SU-DHL-6 (cell line): ENCODE data around the gene VRTN.

Experiments
- H2AFZ ChIP-seq: fragments of 200-600 bp; sonication (generic); 2 replicates; pipeline ENCODE4 v1.6.1; 2014; ENCODE audit warnings: low read depth, mild to moderate bottlenecking, moderate library complexity, mixed read lengths, antibody characterized with exemption, low read length; ENCODE audit not compliant: severe bottlenecking
- H3F3A ChIP-seq: fragments of 200-600 bp; shearing (Covaris generic); 2 replicates; pipeline ENCODE4 v1.6.0; 2016; ENCODE audit warnings: antibody characterized with exemption, mild to moderate bottlenecking; ENCODE audit not compliant: insufficient read depth
- H3K27ac ChIP-seq: fragments of 200-600 bp; sonication (generic); 2 replicates; pipeline ENCODE4 v1.5.1; 2016; ENCODE audit warnings: low read depth, mild to moderate bottlenecking, low read length, moderate library complexity, mixed read lengths
- H3K27me3 ChIP-seq: fragments of 200-600 bp; sonication (generic), shearing (Covaris generic); 2 replicates; pipeline ENCODE4 v1.6.0; 2014; ENCODE audit warnings: mild to moderate bottlenecking, low read length
- H3K36me3 ChIP-seq: fragments of 200-600 bp; sonication (generic); 2 replicates; pipeline ENCODE4 v1.6.1; 2014; ENCODE audit warnings: mild to moderate bottlenecking, low read length, mixed read lengths
- H3K4me2 ChIP-seq: fragments of 300-600, 200-600 bp; shearing (Covaris generic), sonication (generic); 2 replicates; pipeline ENCODE4 v1.6.0; 2014; ENCODE audit warnings: low read length, low read depth, mild to moderate bottlenecking; ENCODE audit not compliant: poor library complexity, severe bottlenecking
- H3K4me3 ChIP-seq: fragments of 200-600 bp; sonication (generic); 2 replicates; pipeline ENCODE4 v1.5.1; 2014; ENCODE audit warnings: antibody characterized with exemption, low read length, mild to moderate bottlenecking, mixed read lengths; ENCODE audit not compliant: insufficient read depth, poor library complexity, severe bottlenecking
- H3K79me2 ChIP-seq: fragments of 200-600 bp; sonication (generic); 2 replicates; pipeline ENCODE4 v1.6.1; 2014; ENCODE audit warnings: mild to moderate bottlenecking, low read length, moderate library complexity; ENCODE audit not compliant: insufficient read depth
- H3K9ac ChIP-seq: fragments of 200-600 bp; sonication (generic); 2 replicates; pipeline ENCODE4 v1.7.0; 2014; ENCODE audit warnings: mild to moderate bottlenecking, low read length
- H3K9me2 ChIP-seq: fragments of 200-600 bp; sonication (generic); replicated peaks from 2 replicates; pipeline ENCODE4 v1.6.1; 2014; ENCODE audit warnings: low read length; ENCODE audit not compliant: insufficient read depth
- H3K9me3 ChIP-seq: fragments of 200-600 bp; sonication (generic); 2 replicates; pipeline ENCODE4 v1.6.1; 2014; ENCODE audit warnings: low read length, mixed read lengths; ENCODE audit not compliant: insufficient read depth
- H4K20me1 ChIP-seq: fragments of 200-600 bp; sonication (generic); 2 replicates; pipeline ENCODE4 v1.6.1; 2014; ENCODE audit warnings: low read depth, mild to moderate bottlenecking, antibody characterized with exemption, low read length, moderate library complexity, mixed read lengths
- EZH2phosphoT487 ChIP-seq: fragments of 200-600 bp; sonication (generic), shearing (Covaris generic); conservative IDR thresholded peaks from 2 replicates; pipeline ENCODE4 v1.6.1; 2018; ENCODE audit warnings: mild to moderate bottlenecking, antibody characterized with exemption, low read length, moderate library complexity, mixed read lengths
- TF ChIP-seq, protein P1 (sequence below): fragments of 200-600 bp; sonication (generic); IDR thresholded peaks from one replicate; pipeline ENCODE4 v1.5.1; 2017; ENCODE audit warnings: antibody characterized with exemption, mild to moderate bottlenecking, low read length, moderate library complexity; ENCODE audit not compliant: insufficient read depth, poor library complexity, severe bottlenecking

VRTN gene

DNA sequence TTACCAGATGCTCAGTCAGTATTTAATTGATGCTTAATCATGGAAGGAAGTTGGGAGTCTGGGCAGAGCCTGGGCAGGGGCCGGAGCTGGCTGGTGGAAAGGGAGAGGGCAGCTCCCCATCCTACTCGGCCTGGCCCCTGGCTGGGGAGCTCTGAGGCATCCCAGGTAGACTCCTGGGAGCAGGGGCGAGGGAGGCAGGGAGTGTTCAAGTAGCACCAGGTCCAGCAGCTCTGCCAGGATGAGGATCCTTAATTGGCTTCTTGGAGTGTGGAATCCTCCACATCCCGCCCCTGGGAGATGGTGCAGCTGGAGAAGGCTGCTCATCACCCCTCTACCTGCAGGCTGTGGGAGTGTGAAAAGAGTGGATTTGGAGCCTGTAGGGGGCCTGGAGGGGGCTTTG lies 46.8 kb downstream of the VRTN start:
- H3K9me2 ChIP-seq: no peaks in the 10 kb centered on the region
- no peaks in the 10 kb centered on the region for H3K27me3 ChIP-seq
- H3F3A ChIP-seq: no peaks in the 10 kb centered on the region
- H2AFZ ChIP-seq: no peak overlapping the region
- no peak overlapping the region for H3K9ac ChIP-seq
- TF ChIP-seq, protein P1, sequence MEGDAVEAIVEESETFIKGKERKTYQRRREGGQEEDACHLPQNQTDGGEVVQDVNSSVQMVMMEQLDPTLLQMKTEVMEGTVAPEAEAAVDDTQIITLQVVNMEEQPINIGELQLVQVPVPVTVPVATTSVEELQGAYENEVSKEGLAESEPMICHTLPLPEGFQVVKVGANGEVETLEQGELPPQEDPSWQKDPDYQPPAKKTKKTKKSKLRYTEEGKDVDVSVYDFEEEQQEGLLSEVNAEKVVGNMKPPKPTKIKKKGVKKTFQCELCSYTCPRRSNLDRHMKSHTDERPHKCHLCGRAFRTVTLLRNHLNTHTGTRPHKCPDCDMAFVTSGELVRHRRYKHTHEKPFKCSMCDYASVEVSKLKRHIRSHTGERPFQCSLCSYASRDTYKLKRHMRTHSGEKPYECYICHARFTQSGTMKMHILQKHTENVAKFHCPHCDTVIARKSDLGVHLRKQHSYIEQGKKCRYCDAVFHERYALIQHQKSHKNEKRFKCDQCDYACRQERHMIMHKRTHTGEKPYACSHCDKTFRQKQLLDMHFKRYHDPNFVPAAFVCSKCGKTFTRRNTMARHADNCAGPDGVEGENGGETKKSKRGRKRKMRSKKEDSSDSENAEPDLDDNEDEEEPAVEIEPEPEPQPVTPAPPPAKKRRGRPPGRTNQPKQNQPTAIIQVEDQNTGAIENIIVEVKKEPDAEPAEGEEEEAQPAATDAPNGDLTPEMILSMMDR: no peak
- TF ChIP-seq EZH2phosphoT487: no peak
- no peak overlapping the region for H3K4me2 ChIP-seq
- no peaks in the 10 kb centered on the region for H3K36me3 ChIP-seq
- no peaks in the 10 kb centered on the region for H3K9me3 ChIP-seq
- H4K20me1 ChIP-seq: no peaks in the 10 kb centered on the region
- no peaks in the 10 kb centered on the region for H3K79me2 ChIP-seq
- no peak overlapping the region for H3K4me3 ChIP-seq
- no peak overlapping the region for H3K27ac ChIP-seq

DNA sequence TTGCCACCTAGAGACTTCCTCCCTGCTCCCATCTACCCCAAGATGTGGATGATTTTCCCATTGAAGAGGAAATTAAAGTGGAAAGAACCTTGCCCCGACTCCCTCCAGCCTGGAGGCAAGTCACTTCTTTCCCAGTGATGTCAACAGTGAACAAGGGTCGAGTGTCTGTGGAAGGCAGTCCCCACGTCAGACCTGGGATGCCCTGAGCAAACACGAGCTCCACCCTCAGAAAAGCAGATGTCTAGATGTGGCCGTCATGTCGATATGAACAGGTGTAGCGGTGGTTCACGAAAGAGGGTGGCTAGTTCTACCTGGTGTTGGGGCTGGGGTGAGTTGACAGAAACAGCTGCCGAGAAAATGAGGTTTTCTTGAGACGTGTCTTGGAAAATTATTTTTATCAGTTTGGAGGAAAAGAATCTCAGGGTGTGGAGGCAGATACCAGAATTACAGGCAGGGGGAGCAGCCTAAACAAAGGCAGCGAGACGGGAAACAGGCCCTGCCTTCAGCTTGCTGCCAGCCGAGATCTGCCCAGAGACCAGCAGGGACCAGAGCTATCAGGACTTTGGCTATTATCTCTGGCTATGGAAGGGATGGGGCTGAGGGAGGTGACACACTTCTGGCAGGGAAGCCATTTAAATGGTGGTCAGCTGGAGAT lies 51.9 kb downstream of the VRTN start:
- H3K27ac ChIP-seq: no peak overlapping the region

DNA sequence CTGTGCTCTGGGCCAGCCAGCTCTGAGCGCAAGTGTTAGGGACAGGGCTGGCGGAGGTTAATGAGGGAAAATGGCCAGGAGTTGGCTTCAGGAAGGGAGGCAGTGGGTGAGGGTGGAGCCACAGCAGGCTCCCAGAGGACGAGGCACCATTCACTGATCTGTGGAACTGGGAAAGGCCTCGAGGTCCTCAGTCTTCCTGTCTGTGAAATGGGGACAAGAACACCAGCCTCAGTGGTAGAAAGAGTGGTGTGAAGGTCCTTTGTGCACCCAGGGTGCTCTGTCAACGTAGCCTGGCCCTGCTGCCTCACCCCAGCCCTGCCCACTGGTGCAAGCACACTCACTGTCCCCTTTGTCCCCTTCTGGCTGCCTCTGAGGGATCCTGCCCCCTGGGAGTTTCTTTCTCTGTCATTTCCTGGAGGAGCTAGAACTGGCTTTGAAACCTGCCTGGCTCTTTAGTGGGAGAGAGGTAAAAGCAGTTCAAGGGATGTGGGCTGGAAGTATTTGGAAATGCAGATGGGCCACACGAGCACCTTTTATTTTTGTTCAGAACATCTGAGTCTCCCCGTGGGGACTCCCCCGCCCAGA lies 52.7 kb downstream of the VRTN start:
- Histone ChIP-seq H3K27me3 (no peaks in the 10 kb centered on the region), H3K79me2 (no peaks in the 10 kb centered on the region), H3F3A (no peaks in the 10 kb centered on the region), H2AFZ (no peak overlapping the region), H3K4me2 (peak overlapping the region; percentile 50), H3K9me2 (no peaks in the 10 kb centered on the region), H4K20me1 (no peaks in the 10 kb centered on the region), H3K36me3 (no peaks in the 10 kb centered on the region), H3K9ac (no peak overlapping the region), H3K27ac (peak overlapping the region; percentile 62; the same call in 1 of the 2 replicates), H3K4me3 (no peak overlapping the region), H3K9me3 (no peaks in the 10 kb centered on the region)
- TF ChIP-seq, protein P1: no peak
- TF ChIP-seq EZH2phosphoT487: no peak

More for the DNA sequence above, 51.9 kb downstream of the VRTN start:
- no peaks in the 10 kb centered on the region for H3K79me2 ChIP-seq
- no peak overlapping the region for H3K4me2 ChIP-seq
- no peak overlapping the region for H3K9ac ChIP-seq
- H3F3A ChIP-seq: no peaks in the 10 kb centered on the region
- H3K9me3 ChIP-seq: no peaks in the 10 kb centered on the region
- no peaks in the 10 kb centered on the region for H3K36me3 ChIP-seq
- no peak overlapping the region for H2AFZ ChIP-seq
- H3K27me3 ChIP-seq: no peaks in the 10 kb centered on the region
- H4K20me1 ChIP-seq: no peaks in the 10 kb centered on the region
- no peak overlapping the region for H3K4me3 ChIP-seq
- H3K9me2 ChIP-seq: no peaks in the 10 kb centered on the region
- TF ChIP-seq, protein P1: no peak
- no peak for TF ChIP-seq EZH2phosphoT487
